ENCODE results near the gene LRRC46.

The LRRC46 gene

DNA sequence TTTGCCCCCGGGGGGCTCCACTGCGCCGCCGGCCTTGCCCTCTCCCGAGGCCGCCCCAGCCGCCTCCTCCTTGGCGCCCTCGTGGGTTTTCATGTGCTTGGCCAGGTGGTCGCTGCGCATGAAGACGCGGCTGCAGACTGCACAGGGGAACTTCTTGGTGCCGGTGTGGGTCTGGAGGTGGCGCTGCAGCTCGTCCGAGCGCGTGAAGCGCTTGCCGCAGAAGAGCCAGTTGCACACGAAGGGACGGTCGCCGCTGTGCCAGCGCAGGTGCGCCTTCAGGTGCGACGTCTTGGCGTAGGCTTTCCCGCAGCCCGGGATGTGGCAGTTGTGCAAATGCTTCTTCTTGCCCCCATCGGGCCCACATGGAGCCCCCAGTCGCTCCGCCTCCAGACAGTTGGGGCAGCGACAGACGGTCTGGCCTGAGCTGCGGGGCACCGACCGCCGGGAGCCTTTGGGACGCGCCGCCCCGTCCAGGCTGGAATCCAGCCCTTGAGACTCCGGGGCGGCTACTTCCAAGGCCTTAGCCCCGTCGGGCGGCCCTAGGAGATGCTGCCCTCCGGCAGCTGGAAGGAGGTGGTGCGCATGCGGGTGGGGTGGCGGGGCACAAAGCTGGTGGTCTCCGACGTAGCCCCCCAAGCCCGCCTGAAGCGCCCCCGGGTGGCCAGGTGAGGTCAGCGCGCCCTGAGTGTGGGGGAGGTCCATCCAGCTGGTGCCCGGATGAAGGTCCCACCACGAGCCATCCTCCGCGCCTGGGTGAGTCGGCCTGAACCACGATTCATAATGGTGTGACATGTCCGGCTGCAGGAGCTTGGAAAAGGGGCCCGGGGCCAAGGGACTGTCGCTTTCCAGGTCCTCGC, 16.1 kb downstream of the LRRC46 start:
- DNase-seq (ENCODE audit: extremely low spot score, insufficient read length, low read depth): no peak
- FAIRE-seq: no peak

DNA sequence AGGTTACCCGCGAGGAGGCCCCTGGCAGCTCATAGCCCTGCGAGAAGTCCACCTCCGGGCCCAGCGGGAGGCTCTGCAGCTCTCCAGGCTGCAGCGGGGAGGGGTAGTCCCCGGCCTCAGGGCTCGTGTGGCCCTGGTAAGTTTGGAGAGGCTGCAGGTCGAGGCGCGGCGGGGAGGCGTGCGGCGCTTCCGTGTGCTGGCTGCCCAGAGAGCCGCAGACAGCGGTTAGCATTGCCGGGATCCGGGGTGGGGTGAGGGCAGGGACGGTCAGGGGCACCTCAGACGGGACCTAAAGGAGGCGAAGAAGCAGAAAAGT, 16.7 kb downstream of the LRRC46 start:
- no peak for FAIRE-seq
- DNase-seq (ENCODE audit: extremely low spot score, insufficient read length, low read depth): no peak

DNA sequence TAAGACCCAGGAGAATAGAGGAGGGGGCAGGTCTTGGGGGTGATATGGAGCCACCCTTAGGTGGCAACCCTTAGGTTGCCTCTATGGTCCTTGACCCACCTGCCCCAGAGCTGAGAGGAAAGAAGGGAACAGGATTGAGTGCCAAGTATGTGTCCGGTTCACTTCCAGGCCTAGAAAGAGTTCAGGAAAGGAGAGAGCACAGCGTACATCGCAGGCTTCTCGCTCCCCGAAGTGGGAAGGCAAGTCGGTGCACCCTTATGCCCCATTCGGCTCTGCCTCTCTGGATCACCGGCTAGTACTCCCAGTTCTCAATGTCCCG, 18.9 kb downstream of the LRRC46 start:
- FAIRE-seq (no peak), DNase-seq (ENCODE audit: extremely low spot score, insufficient read length, low read depth) (no peak)

DNA sequence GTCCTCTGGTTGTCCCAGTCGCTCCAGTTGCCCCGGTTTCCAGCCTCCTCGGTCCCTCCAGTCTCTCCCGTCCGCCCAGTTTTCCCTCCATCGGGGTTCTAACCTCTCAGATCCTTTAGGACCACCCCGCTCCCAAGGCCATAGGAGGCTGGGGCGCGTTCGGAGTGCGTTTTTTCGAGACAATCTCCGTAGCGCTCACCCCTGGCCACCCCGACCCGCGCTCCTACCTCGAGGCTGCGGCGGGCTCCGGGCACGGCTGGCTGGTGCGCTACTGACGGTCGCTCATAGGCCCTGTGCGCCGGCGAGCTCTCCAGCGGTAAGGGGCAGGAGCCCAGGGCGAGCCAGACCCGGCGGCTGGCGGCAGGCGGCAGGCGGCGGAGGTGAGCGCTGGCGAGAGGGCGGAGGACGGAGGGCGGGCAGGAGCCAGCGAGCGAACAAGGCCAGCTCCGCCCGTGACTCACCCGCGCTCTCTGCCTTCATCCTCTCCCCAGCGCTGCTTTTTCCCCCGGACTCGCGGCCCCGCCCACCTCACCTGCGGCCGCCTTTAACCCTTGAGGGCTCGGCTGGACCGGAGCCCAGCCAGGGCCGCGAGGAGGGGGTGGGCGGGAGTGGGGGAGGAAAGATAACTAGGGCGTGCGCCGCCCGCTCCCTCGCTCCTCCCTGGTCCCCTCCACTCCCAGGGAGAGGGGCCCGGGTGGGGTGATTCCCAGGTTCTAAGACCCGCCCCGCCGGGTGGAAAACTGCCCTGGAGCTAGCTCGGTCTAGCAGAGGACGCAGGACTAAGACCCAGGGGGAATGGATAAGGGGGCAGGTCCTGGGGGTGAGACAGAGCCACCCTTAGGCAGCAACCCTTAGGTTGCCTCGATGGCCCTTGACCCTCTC, 19.5 kb downstream of the LRRC46 start, which contains the start of gene SP6:
Gene SP6 (minus strand): TSS at position 472 of the 882 bp plus-strand sequence. CDS start 2,734 bp downstream, outside the sequence.
- FAIRE-seq (no peak), DNase-seq (ENCODE audit: extremely low spot score, insufficient read length, low read depth) (no peak)

DNA sequence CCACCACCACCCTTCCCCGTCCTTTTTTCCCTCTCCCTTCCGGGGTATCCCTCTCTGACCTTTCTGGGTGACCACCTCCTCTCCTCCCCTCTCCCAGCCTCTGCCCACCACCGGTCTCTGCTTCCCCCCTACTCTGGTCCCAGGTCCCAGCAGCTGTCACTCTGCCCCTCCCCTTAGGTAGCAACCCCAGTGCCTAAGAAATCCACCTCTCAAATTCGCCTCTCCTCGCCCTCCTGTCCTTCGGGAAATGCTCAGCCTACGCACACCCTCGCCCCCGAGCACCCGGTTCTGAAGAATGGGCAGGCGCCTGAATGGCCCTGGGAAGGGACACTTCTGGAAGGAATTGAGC, 20.3 kb downstream of the LRRC46 start:
- DNase-seq (ENCODE audit: extremely low spot score, insufficient read length, low read depth) (no peak), FAIRE-seq (no peak)

DNA sequence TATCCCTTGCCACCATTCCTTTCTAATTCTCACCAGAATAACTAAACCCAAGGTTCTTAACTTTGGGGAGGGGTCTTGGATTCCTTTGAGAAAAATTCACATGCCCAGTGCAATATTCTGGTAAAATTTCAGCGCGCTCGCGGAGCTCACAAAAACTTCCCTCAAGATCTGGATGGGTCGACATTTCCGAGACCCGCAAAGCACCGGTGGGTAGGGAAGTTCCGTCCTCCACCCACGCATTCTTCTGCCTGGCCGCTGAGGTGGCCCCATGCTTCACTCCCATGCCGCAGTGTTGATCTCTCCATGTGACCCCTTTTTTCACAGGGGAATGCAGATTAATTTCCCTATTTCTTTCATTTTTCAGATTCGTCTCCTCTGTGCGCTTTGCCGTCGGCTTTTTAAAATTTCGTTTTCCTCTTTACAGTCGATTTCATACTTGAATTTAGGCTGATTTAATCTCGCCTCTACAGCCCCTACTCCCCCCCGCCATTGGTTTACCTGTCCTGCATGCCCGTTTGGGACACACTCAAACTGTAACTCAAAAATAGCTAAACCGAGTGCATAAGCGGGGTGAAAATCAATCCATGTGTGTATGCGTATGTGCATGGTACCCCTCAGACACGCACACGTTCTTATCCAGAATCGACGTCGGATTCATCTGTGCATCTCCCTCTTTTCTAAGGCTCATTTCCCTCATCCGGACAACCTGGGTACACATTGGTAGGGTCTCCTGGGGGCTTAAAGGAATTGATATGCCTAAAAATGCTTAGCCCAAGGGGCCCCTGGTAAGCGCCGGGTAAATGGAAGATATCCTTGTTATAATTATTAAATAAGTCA, 20.9 kb downstream of the LRRC46 start:
- DNase-seq (ENCODE audit: extremely low spot score, insufficient read length, low read depth): no peak
- no peak for FAIRE-seq

DNA sequence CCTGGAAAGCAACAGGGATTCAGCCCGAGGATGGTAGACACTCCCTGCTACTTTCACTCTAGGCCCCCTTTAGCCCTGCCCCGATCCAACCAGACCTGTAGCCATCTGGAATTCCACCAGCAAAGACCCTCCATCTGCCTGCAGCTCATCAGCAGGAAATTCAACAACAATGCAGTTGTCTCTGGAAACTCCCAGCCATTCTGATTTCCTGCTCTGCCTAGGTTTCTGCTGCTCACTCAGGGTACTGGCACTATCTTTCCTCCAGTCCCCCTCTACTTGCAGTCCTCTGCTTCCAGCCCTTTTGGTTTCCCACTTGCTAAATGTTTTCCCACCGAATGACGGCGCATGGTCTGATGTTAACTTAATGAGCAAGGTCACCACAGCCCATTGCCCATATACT, 22.1 kb downstream of the LRRC46 start:
- FAIRE-seq (no peak), DNase-seq (ENCODE audit: extremely low spot score, insufficient read length, low read depth) (no peak)

DNA sequence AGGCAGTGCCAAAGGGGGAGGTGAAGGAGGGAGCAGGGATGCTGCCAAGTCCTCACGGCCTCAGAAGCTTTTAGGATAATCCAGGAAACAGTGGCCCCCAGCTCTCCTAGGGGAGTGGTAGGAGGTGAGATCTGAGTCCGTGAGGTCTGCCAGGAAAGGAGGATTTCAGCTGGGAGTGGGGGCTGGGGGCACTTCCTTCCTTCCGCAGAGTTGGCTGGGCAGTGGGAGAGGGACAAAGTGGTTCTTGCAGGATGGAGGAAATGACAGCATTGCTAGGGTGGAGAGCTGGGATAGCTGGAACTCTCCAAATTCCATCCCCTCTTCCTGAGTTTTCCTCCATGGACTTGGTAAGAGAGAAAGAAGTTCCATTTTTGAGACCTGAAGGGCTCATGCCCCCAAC, 24.3 kb downstream of the LRRC46 start:
- FAIRE-seq (no peak), DNase-seq (ENCODE audit: extremely low spot score, insufficient read length, low read depth) (no peak)

DNA sequence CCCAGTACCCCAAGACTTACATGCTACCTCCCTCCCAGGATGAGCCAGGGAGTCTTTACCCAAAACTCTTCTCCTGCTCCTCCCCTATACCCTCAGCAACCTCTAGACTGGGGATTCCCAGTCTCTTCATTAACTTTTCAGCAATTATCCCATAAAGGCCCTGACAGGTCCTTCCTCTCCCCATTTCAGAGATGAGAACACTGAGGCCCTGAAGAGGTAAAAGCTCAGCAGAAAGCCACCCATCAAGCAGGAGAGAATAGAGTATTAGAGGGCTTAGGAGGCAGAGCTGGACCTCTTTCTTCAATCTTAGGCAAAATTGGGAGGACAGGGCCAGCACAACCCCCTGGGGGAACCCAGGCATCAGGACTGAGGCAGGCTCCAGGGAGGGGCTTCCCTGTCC, 25.4 kb downstream of the LRRC46 start:
- FAIRE-seq (no peak), DNase-seq (ENCODE audit: extremely low spot score, insufficient read length, low read depth) (no peak)

DNA sequence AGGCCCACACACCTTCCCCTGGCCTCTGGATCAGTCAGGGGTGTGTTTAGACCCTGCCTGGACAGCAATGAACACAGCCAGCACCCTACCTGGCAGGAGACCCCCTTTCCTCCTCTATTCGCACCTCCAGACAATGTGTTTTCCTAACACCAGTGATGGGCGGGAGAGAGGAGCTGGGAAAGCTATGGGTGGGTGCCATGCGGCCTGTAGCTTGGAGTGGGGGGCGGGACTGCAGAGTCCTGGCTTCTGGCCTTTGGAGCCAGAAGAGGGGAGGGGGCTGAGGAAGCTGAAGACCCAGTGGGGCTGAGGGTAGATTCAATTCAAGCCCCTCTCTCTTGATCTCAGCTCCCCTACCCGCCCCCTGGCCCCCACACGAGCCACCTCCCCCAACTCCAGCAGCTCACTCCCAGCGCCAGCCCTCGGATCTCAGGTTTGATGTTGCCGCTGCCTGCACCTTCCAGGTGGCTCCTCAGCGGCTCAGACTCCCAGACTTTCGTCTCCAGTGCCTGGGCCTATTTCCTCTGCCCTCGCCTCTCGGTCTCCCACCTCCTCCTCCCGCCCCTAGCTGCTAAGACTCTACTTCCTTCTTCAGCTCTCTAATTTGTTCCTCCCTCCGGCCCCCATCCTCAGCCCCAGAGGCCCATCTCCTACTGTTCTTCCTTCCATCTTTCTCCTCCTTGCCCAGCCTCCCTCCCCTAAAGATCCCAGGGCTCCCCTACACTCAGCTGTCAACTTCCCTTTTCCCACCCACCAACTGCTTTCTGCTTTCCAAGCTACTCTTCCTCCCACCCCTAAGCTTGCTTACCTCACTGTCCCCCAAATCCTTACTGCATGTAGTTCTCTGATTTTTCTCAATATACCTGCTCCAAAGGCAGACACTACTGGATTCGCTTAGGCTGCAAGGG, 26.3 kb downstream of the LRRC46 start:
- FAIRE-seq (no peak), DNase-seq (ENCODE audit: extremely low spot score, insufficient read length, low read depth) (no peak)

DNA sequence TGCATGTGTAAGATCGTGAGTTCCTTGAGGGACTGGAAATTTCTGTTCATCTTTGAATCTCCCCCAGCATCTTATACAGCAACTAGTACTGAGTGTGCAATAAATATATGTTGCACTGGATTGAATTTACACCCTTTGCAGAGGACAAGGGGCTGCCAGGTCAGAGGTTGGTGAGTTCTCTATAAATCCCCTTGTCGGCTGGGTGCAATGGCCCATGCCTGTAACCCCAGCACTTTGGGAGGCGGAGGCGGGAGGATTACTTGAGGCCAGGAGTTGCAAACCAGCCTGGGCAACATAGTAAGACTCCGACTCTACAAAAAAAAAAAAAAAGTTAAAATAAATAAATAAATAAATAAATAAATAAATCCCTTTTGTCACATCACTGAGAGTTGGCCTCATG, 28.9 kb downstream of the LRRC46 start:
- FAIRE-seq (no peak), DNase-seq (ENCODE audit: extremely low spot score, insufficient read length, low read depth) (no peak)

DNA sequence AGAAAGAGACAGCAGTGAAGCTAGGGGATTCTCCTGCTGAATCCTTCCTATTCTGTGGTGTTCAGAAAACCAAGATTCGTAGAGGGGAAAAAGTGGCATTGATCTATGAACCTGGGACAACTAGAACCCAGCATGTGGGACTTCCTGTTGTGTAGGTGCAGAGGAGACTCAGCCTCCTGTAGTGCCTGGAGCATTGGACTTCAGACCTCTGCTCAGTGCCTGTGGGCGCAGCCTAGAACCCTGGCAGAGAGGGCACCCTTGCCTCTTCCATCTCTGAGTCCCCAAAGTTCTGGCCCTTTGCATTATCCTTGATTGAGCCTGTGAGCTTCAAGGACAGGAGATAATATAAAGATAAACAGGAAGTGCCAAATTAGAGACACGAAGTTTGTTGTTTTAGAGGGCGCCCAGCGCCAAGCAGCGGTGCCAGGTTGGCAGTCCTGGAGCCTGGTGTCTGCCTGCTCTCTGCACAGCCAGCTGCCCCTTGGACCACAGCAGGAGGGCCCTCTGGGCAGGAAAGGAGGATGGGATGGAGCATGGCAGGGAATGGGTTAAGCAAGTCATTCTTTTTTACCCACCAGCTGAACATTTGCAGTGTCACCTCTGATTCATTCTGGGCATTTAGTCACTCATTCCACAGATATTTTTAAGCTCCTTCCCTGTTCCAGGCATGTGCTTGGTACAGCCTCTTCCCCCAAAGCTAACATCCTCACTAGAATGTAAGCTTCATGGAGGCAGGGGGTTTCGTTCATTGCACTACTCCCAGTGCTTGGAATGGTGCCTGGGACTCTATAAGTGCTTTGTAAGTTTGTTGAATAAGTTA, 31.4 kb downstream of the LRRC46 start:
- FAIRE-seq: no peak
- DNase-seq (ENCODE audit: extremely low spot score, insufficient read length, low read depth): no peak

DNA sequence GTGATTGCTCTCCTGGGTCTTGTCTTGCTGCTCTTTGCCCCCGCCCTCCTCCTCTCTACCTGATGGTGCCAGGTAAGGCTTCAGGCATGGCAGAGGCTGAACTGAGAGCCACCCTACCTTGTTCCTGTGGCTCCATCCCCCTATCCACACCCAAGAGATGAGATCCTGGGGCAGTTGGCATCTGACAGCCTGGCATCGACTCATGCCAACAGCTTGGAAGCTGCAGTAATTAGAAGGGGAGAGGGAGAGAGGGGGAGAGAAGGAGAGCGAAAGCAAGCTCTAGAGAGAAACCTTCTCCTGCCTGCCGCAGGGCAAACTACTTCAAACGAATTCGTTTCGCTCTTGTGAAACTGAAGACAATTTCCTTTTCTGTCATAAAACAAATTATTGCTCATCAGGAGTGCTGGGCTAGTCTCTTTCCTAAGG, 33.3 kb downstream of the LRRC46 start:
- no peak for FAIRE-seq
- no peak for DNase-seq (ENCODE audit: extremely low spot score, insufficient read length, low read depth)

DNA sequence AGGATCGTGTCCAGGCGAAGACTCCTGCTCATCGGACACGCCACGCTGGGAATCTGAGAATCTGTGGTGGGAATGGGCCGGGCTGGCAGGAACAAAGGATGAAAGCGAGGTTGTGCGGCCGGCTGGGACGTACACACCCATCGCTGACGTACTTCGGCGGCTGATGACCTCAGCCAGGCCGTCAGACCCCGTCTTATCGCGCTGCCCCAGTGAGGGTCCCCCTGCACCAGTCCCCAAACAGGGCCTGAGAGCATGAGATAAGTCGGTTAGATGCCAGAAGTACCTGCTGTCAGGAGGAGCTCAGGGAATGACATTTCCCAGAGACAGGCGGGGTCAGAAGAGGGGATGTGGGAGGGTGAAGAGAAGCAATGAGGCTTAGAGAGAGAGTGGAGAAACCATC, 35.5 kb downstream of the LRRC46 start:
- DNase-seq (ENCODE audit: extremely low spot score, insufficient read length, low read depth): no peak
- FAIRE-seq: no peak

DNA sequence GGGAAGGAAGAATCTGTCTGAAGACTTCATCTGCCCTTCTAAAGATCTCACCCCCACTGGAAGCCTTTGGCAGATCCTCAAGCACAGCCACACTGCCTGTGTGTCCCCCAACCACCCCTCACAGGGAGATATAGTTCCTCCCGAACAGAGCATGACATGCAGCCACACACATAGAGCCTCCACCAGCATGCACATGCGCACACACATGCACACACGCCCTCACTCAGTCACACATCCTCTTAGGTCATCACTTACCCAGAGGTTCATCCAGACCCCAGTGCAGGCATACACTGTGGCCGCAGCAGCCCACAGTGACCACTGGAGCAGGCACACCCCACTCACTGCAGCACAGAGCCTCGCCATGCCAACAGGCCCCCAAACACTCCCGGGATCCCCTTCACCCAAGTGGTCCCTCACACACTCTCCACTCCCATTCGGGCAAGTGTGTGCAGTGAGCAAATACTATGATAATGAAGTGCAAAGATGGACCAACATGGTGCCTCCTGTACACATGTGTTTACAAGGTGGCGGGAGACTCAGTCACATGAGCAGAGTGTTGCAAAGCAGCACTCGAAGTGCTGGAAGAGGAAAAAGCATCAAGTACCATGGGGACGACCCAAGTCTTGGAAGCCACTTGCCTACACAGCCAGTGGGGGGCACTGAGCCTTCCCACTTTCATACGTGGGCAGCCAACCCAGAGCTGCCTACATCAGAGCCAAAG, 36.5 kb downstream of the LRRC46 start:
- no peak for DNase-seq (ENCODE audit: extremely low spot score, insufficient read length, low read depth)
- FAIRE-seq: no peak

DNA sequence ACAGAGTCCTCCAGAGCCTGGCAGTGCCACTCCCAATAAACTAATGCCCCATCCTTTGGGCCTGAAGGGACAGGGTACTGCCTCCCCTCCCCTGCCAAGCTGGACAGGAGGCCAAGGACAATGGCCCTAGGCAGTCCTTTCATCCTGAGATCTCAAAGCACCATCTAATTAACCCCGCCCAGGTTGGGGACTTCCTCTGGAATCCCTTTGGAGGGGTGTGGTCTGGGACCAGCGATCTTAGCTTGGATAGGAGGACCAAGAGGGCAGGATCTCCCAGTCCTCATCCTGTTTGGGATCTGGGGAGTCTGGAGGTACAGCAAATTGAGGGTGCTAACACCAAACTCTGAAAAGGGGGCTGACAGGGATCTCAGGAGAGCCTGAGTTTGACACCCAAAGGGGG, 37.6 kb downstream of the LRRC46 start:
- FAIRE-seq: no peak

DNA sequence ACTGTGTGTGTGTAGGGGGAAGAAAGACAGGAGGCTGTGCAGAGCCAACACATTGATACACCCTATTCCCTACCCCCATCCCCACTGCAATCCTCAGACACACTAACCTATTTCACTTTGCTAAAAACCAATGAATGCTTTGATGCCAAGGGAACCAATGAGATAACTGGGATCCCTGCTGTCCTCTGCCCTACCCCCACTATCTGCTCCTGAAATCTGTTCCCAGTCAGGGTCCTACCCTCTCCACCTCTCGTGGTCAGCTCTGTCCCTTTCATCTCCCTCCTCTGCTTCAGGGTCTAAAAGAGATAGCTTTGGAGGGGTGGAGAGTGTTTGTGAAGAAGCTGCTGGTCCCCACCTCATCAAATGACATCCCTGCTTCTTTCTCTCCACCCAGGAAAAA, 38.6 kb downstream of the LRRC46 start:
- no peak for DNase-seq (ENCODE audit: extremely low spot score, insufficient read length, low read depth)
- FAIRE-seq: no peak

More for the DNA sequence above, 37.6 kb downstream of the LRRC46 start:
- no peak for DNase-seq (ENCODE audit: extremely low spot score, insufficient read length, low read depth)

DNA sequence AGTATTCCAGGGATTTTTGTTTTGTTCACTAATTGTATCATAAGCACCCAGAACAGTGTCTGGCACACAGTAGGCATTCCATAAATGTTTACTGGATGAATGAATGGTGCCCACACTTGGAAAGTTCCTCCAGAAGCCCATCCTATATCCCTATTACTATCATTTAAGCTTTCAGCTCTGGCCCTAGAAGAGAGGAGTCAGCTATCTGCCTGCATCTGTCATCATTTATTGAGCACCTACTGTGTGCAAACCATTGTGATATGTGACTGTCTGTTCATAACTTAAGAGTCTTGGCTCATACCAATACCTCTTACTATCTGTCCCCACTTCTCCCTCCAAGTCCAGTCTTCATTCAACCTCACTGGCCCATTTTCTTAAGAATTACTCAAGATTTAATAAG, 39.6 kb downstream of the LRRC46 start:
- DNase-seq (ENCODE audit: extremely low spot score, insufficient read length, low read depth) (no peak), FAIRE-seq (no peak)
